Neural cell (in vitro differentiated cells): ENCODE data around the gene CCDC9B. TPM values are rescaled to one million over a fixed set of nuclear protein-coding genes. Genes with fewer than 3 reads are reported as not detected.

Experiments
- H2AFZ ChIP-seq: fragments of 200-600, 300-800 bp; sonication (generic), shearing (Covaris generic); 2 replicates; pipeline ENCODE4 v1.6.0; 2014; ENCODE audit warnings: low read depth, mild to moderate bottlenecking, antibody characterized with exemption, low read length, moderate library complexity
- H3F3A ChIP-seq: fragments of 200-600 bp; shearing (Covaris generic); 2 replicates; pipeline ENCODE4 v1.6.1; 2016; ENCODE audit warnings: mild to moderate bottlenecking, moderate library complexity, mixed read lengths, antibody characterized with exemption, low read length; ENCODE audit not compliant: insufficient read depth, poor library complexity, severe bottlenecking
- H3K27ac ChIP-seq: fragments of 200-600, 300-800 bp; sonication (generic), shearing (Covaris generic); 2 replicates; pipeline ENCODE4 v1.5.1; 2014; ENCODE audit warnings: mild to moderate bottlenecking, low read length, moderate library complexity
- H3K27me3 ChIP-seq: fragments of 300-800, 200-600 bp; sonication (generic), shearing (Covaris generic); 2 replicates; pipeline ENCODE4 v1.6.0; 2014; ENCODE audit warnings: mild to moderate bottlenecking, low read depth, low read length, moderate library complexity; ENCODE audit not compliant: insufficient read depth
- H3K36me3 ChIP-seq: fragments of 300-800, 200-600 bp; sonication (generic), shearing (Covaris generic); 2 replicates; pipeline ENCODE4 v1.5.1; 2014; ENCODE audit warnings: mild to moderate bottlenecking, antibody characterized with exemption, low read length, moderate library complexity; ENCODE audit not compliant: insufficient read depth
- H3K4me2 ChIP-seq: fragments of 300-800, 200-600 bp; sonication (generic), shearing (Covaris generic); 2 replicates; pipeline ENCODE4 v1.6.0; 2014; ENCODE audit warnings: mild to moderate bottlenecking, low read length
- H3K4me3 ChIP-seq: fragments of 300-800, 200-600 bp; sonication (generic), shearing (Covaris generic); 2 replicates; pipeline ENCODE4 v1.5.1; 2014; ENCODE audit warnings: mild to moderate bottlenecking, low read length, moderate library complexity
- H3K79me2 ChIP-seq: fragments of 200-600 bp; shearing (Covaris generic); replicated peaks from 2 replicates; pipeline ENCODE4 v1.6.0; 2014; ENCODE audit warnings: mild to moderate bottlenecking, low read length, moderate library complexity; ENCODE audit not compliant: insufficient read depth
- H3K9ac ChIP-seq: fragments of 300-800, 200-600 bp; sonication (generic), shearing (Covaris generic); 2 replicates; pipeline ENCODE4 v1.6.1; 2016; ENCODE audit warnings: mild to moderate bottlenecking, low read length, mixed read lengths
- H3K9me2 ChIP-seq: fragments of 200-600 bp; shearing (Covaris generic); 2 replicates; pipeline ENCODE4 v1.6.1; 2016; ENCODE audit warnings: mild to moderate bottlenecking, low read length, mixed read lengths; ENCODE audit not compliant: insufficient read depth
- H3K9me3 ChIP-seq: fragments of 200-600, 300-800 bp; sonication (generic), shearing (Covaris generic); 2 replicates; pipeline ENCODE4 v1.6.1; 2016; ENCODE audit warnings: mild to moderate bottlenecking, mixed run types, low read length, moderate library complexity, mixed read lengths
- H4K20me1 ChIP-seq: fragments of 200-600 bp; shearing (Covaris generic); 2 replicates; pipeline ENCODE4 v1.6.1; 2016; ENCODE audit warnings: mild to moderate bottlenecking, mixed run types; ENCODE audit not compliant: insufficient read depth
- EP300 ChIP-seq: fragments of 450-650 bp; conservative IDR thresholded peaks from 2 replicates; pipeline ENCODE4 v1.6.1; 2014; ENCODE audit warnings: antibody characterized with exemption, mild to moderate bottlenecking, moderate library complexity; ENCODE audit not compliant: poor library complexity, severe bottlenecking
- EZH2 ChIP-seq: fragments of 200-600, 300-800 bp; shearing (Covaris generic), sonication (generic); IDR thresholded peaks from 2 replicates; pipeline ENCODE4 v1.6.1; 2014; ENCODE audit warnings: antibody characterized with exemption, low read length, borderline replicate concordance, mild to moderate bottlenecking; ENCODE audit not compliant: insufficient read depth, poor library complexity, severe bottlenecking
- MXI1 ChIP-seq: fragments of 450-650 bp; conservative IDR thresholded peaks from 2 replicates; pipeline ENCODE4 v1.6.1; 2014; ENCODE audit warnings: antibody characterized with exemption, mild to moderate bottlenecking; ENCODE audit not compliant: poor library complexity, severe bottlenecking
- POLR2AphosphoS5 ChIP-seq: IDR thresholded peaks from 2 replicates; pipeline ENCODE4 v1.6.1; 2012
- RAD21 ChIP-seq: fragments of 450-650 bp; conservative IDR thresholded peaks from 2 replicates; pipeline ENCODE4 v1.6.1; 2014; ENCODE audit warnings: antibody characterized with exemption, mild to moderate bottlenecking, moderate library complexity
- SMC3 ChIP-seq: fragments of 450-650 bp; conservative IDR thresholded peaks from 2 replicates; pipeline ENCODE4 v1.6.1; 2014; ENCODE audit warnings: antibody characterized with exemption, mild to moderate bottlenecking, moderate library complexity; ENCODE audit not compliant: poor library complexity
- TAF1 ChIP-seq: IDR thresholded peaks from 2 replicates; pipeline ENCODE4 v1.6.1; 2012; ENCODE audit warnings: low read depth
- polyA plus RNA-seq: library from polyadenylated mRNA; depleted of rRNA; stranded (reverse); fragments of >200 nt; gene quantifications from 2 replicates; pipeline ENCODE4 v1.2.3, GENCODE V29; 2014
- TF ChIP-seq, protein P1 (sequence below): IDR thresholded peaks from 2 replicates; pipeline ENCODE4 v1.6.1; 2012; ENCODE audit warnings: borderline replicate concordance
- TF ChIP-seq, protein P2 (sequence below): fragments of 450-650 bp; IDR thresholded peaks from 2 replicates; pipeline ENCODE4 v1.5.1; 2014; ENCODE audit warnings: antibody characterized with exemption, mild to moderate bottlenecking, moderate library complexity; ENCODE audit not compliant: poor library complexity, severe bottlenecking

The CCDC9B gene
- polyA plus RNA-seq, 1 donor from 2014 or later: not detected

- H3K9me3 ChIP-seq: no peaks in the 10 kb centered on the region
- H3K4me3 ChIP-seq: no peak overlapping the region
- no peaks in the 10 kb centered on the region for H4K20me1 ChIP-seq
- TF ChIP-seq TAF1 (no peak), EZH2 (no peak), MXI1 (no peak), POLR2AphosphoS5 (no peak), EP300 (no peak), SMC3 (no peak), RAD21 (no peak)
- TF ChIP-seq, protein P1, sequence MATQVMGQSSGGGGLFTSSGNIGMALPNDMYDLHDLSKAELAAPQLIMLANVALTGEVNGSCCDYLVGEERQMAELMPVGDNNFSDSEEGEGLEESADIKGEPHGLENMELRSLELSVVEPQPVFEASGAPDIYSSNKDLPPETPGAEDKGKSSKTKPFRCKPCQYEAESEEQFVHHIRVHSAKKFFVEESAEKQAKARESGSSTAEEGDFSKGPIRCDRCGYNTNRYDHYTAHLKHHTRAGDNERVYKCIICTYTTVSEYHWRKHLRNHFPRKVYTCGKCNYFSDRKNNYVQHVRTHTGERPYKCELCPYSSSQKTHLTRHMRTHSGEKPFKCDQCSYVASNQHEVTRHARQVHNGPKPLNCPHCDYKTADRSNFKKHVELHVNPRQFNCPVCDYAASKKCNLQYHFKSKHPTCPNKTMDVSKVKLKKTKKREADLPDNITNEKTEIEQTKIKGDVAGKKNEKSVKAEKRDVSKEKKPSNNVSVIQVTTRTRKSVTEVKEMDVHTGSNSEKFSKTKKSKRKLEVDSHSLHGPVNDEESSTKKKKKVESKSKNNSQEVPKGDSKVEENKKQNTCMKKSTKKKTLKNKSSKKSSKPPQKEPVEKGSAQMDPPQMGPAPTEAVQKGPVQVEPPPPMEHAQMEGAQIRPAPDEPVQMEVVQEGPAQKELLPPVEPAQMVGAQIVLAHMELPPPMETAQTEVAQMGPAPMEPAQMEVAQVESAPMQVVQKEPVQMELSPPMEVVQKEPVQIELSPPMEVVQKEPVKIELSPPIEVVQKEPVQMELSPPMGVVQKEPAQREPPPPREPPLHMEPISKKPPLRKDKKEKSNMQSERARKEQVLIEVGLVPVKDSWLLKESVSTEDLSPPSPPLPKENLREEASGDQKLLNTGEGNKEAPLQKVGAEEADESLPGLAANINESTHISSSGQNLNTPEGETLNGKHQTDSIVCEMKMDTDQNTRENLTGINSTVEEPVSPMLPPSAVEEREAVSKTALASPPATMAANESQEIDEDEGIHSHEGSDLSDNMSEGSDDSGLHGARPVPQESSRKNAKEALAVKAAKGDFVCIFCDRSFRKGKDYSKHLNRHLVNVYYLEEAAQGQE: no peak
- TF ChIP-seq, protein P2, sequence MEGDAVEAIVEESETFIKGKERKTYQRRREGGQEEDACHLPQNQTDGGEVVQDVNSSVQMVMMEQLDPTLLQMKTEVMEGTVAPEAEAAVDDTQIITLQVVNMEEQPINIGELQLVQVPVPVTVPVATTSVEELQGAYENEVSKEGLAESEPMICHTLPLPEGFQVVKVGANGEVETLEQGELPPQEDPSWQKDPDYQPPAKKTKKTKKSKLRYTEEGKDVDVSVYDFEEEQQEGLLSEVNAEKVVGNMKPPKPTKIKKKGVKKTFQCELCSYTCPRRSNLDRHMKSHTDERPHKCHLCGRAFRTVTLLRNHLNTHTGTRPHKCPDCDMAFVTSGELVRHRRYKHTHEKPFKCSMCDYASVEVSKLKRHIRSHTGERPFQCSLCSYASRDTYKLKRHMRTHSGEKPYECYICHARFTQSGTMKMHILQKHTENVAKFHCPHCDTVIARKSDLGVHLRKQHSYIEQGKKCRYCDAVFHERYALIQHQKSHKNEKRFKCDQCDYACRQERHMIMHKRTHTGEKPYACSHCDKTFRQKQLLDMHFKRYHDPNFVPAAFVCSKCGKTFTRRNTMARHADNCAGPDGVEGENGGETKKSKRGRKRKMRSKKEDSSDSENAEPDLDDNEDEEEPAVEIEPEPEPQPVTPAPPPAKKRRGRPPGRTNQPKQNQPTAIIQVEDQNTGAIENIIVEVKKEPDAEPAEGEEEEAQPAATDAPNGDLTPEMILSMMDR: no peak
- no peak overlapping the region for H3K4me2 ChIP-seq
- no peaks in the 10 kb centered on the region for H3K9me2 ChIP-seq
- H3F3A ChIP-seq: no peaks in the 10 kb centered on the region
- no peaks in the 10 kb centered on the region for H3K79me2 ChIP-seq
- H3K36me3 ChIP-seq: no peaks in the 10 kb centered on the region
- no peaks in the 10 kb centered on the region for H3K27me3 ChIP-seq
- no peak overlapping the region for H2AFZ ChIP-seq
- peak overlapping the region; percentile 12 for H3K9ac ChIP-seq
- no peak overlapping the region for H3K27ac ChIP-seq
Observed at GRCh38 chr15:40309344-40309862, 31.3 kb downstream of the CCDC9B start.

DNA sequence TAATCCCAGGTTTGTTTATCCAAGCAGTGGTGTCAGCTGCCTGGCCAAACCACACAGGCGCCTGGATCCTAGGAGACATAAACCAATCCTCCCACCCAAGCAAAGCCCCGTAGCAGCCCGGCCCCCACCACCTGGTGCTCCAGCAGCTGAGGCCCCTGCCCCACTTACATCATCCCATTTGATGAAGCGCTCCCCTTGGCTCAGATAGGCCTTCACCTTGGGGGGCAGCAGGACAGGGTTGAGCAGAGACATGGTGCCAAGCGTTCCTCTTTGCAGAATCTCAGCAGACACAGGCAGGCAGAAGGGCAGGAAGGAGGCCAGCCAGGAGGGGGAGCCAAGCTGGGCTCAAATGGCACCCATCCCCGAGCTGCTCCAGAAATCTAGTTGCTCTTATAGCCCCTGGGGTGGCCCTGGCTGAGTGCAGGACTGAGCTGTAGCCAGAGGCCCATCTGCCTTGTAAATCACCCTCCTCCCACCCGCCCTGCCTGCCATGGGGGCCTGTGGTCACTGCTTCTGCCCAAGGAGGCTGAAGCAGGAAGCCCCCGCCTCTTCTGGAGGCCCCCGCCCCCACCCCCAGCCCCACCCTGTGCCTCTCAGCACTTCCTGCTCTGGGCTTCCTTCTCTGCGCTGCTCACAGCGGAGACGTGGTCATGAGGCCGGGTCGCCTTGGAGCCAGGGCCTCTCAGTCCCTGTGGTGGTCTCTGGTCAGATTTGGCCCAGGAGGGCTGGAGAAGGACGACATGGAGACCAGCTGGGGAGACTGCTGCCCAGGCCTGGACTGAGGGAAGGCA is 33.1 kb downstream of the CCDC9B start, which contains the start of gene PLCB2:
TSS of gene PLCB2 (minus strand) at position 515 of the 791 bp plus-strand sequence. CDS start at position 252, 263 bp downstream.
- Histone ChIP-seq H4K20me1 (no peaks in the 10 kb centered on the region), H3K27ac (no peak within 1 kb of the TSS), H2AFZ (no peak within 1 kb of the TSS), H3K27me3 (no peaks in the 10 kb centered on the region), H3K9me3 (no peaks in the 10 kb centered on the region), H3K4me2 (no peak within 1 kb of the TSS), H3F3A (no peaks in the 10 kb centered on the region), H3K36me3 (no peaks in the 10 kb centered on the region), H3K9ac (no peak within 1 kb of the TSS), H3K79me2 (no peaks in the 10 kb centered on the region), H3K4me3 (no peak within 1 kb of the TSS), H3K9me2 (no peaks in the 10 kb centered on the region)
- no peak for TF ChIP-seq EZH2
- no peak for TF ChIP-seq SMC3
- TF ChIP-seq RAD21: no peak
- TF ChIP-seq, protein P1: no peak
- TF ChIP-seq POLR2AphosphoS5: no peak
- TF ChIP-seq EP300: no peak
- TF ChIP-seq MXI1: no peak
- TF ChIP-seq, protein P2: no peak
- no peak for TF ChIP-seq TAF1
